ENCODE measurements around the gene SLC11A2. TPM values are rescaled to one million over a fixed set of nuclear protein-coding genes. Genes with fewer than 3 reads are reported as not detected.

The SLC11A2 gene
- total and polyA plus RNA-seq, 2 experiments from 2014 or later, result 19.4 to 48.9 TPM

DNA sequence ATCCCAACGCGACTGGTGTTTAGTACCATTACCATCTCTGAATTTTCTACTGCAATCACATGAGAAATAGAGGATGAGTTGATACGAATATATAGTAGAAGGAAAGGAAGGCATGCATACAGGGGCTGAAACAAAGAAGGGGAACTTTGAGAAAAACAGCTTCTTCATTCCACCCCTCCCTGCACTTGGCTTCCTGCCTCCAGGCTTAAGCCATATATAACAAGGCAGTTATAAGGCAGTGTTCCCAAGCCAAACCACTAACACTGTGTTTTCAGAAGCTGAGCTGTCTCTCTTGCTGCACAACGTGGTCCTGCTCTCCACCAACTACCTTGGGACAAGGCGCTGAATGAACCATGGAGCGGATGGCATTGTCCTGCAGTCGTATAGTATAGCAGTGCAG, 32.9 kb upstream of the SLC11A2 start:
- no peaks in the 10 kb centered on the region for H3K79me2 ChIP-seq (replicated peaks; ENCODE audit: insufficient read depth)
- DNase-seq (ENCODE audit: low spot score), result no peak
- H3K27ac Mint-ChIP-seq, result no peak overlapping the region
- peaks cover 6% of the 10 kb centered on the region; the same call in 1 of the 2 replicates for H4K20me1 ChIP-seq (replicated peaks; ENCODE audit: insufficient read depth)
- peaks cover 61% of the 10 kb centered on the region for H3K36me3 Mint-ChIP-seq (ENCODE audit: low read depth)
- 0 out of 2 replicates have a peak, but pooled peaks cover 6% of the 10 kb centered on the region for H3F3A ChIP-seq (replicated peaks; ENCODE audit: low read depth)
- H3K4me1 Mint-ChIP-seq, result no peaks in the 10 kb centered on the region
- no peaks in the 10 kb centered on the region for H3K9me2 ChIP-seq (ENCODE audit: insufficient read depth)
- H3K9me3 Mint-ChIP-seq, result no peaks in the 10 kb centered on the region
- peaks cover 8% of the 10 kb centered on the region for H3K27me3 Mint-ChIP-seq (ENCODE audit: insufficient read depth, low read depth, poor library complexity)
- H3K4me2 ChIP-seq, result no peak overlapping the region
- no peak overlapping the region for H3K4me3 ChIP-seq
- TF ChIP-seq EZH2 (IDR thresholded peaks at IDR 0.05; ENCODE audit: low read depth, unreplicated experiment) (no peak), POLR2AphosphoS5 (IDR thresholded peaks at IDR 0.05; ENCODE audit: low read depth) (no peak), JUNB (IDR thresholded peaks at IDR 0.05; ENCODE audit: unreplicated experiment) (no peak), ZNF114 (CRISPR knock-in tag; IDR thresholded peaks at IDR 0.05) (no peak)
- TF ChIP-seq, protein P1, sequence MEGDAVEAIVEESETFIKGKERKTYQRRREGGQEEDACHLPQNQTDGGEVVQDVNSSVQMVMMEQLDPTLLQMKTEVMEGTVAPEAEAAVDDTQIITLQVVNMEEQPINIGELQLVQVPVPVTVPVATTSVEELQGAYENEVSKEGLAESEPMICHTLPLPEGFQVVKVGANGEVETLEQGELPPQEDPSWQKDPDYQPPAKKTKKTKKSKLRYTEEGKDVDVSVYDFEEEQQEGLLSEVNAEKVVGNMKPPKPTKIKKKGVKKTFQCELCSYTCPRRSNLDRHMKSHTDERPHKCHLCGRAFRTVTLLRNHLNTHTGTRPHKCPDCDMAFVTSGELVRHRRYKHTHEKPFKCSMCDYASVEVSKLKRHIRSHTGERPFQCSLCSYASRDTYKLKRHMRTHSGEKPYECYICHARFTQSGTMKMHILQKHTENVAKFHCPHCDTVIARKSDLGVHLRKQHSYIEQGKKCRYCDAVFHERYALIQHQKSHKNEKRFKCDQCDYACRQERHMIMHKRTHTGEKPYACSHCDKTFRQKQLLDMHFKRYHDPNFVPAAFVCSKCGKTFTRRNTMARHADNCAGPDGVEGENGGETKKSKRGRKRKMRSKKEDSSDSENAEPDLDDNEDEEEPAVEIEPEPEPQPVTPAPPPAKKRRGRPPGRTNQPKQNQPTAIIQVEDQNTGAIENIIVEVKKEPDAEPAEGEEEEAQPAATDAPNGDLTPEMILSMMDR (conservative IDR thresholded peaks at IDR 0.05; ENCODE audit: low read depth in 2 of 2), result no peak
- TF ChIP-seq, protein P2, sequence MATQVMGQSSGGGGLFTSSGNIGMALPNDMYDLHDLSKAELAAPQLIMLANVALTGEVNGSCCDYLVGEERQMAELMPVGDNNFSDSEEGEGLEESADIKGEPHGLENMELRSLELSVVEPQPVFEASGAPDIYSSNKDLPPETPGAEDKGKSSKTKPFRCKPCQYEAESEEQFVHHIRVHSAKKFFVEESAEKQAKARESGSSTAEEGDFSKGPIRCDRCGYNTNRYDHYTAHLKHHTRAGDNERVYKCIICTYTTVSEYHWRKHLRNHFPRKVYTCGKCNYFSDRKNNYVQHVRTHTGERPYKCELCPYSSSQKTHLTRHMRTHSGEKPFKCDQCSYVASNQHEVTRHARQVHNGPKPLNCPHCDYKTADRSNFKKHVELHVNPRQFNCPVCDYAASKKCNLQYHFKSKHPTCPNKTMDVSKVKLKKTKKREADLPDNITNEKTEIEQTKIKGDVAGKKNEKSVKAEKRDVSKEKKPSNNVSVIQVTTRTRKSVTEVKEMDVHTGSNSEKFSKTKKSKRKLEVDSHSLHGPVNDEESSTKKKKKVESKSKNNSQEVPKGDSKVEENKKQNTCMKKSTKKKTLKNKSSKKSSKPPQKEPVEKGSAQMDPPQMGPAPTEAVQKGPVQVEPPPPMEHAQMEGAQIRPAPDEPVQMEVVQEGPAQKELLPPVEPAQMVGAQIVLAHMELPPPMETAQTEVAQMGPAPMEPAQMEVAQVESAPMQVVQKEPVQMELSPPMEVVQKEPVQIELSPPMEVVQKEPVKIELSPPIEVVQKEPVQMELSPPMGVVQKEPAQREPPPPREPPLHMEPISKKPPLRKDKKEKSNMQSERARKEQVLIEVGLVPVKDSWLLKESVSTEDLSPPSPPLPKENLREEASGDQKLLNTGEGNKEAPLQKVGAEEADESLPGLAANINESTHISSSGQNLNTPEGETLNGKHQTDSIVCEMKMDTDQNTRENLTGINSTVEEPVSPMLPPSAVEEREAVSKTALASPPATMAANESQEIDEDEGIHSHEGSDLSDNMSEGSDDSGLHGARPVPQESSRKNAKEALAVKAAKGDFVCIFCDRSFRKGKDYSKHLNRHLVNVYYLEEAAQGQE (IDR thresholded peaks at IDR 0.05; ENCODE audit: unreplicated experiment), result no peak
- no peaks in the 10 kb centered on the region for H3K4me1 ChIP-seq (ENCODE audit: insufficient read depth)
- H3K27me3 ChIP-seq (ENCODE audit: insufficient read depth), result no peaks in the 10 kb centered on the region
- no peak overlapping the region for H3K4me3 Mint-ChIP-seq
- H3K27ac ChIP-seq (ENCODE audit: low read depth), result no peak overlapping the region
- no peak overlapping the region for H2AFZ ChIP-seq
- ATAC-seq, result no peak
- H3K36me3 ChIP-seq (ENCODE audit: insufficient read depth), result peaks cover 44% of the 10 kb centered on the region

DNA sequence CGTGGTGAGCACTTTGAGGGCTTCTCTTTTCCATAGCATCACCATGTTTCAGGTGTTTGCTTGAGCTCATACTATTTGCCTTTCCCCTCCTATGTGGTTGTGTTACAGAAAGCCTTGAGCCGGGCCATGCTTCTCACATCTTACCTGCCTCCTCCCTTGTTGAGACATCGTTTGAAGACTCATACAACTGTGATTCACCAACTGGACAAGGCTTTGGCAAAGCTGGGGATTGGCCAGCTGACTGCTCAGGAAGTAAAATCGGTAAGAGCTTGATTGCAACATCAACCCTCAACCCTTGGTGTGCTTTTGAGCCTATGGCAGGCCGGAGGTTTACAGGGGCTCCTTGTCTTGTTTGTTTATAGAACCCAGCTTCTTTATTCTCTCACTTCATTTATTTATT, 30.1 kb upstream of the SLC11A2 start:
- no peaks in the 10 kb centered on the region for H3K4me1 Mint-ChIP-seq
- no peak for ATAC-seq
- peaks cover 8% of the 10 kb centered on the region for H3K27me3 Mint-ChIP-seq (ENCODE audit: insufficient read depth, low read depth, poor library complexity)
- H3K9me3 Mint-ChIP-seq, result no peaks in the 10 kb centered on the region
- H3K36me3 Mint-ChIP-seq (ENCODE audit: low read depth), result peaks cover 58% of the 10 kb centered on the region
- DNase-seq (ENCODE audit: low spot score), result no peak
- H2AFZ ChIP-seq, result no peak overlapping the region
- no peak overlapping the region for H3K4me3 ChIP-seq
- no peak for TF ChIP-seq ZNF114 (CRISPR knock-in tag; IDR thresholded peaks at IDR 0.05)
- TF ChIP-seq EZH2phosphoT487 (IDR thresholded peaks at IDR 0.05; ENCODE audit: unreplicated experiment), result no peak
- TF ChIP-seq, protein P3, sequence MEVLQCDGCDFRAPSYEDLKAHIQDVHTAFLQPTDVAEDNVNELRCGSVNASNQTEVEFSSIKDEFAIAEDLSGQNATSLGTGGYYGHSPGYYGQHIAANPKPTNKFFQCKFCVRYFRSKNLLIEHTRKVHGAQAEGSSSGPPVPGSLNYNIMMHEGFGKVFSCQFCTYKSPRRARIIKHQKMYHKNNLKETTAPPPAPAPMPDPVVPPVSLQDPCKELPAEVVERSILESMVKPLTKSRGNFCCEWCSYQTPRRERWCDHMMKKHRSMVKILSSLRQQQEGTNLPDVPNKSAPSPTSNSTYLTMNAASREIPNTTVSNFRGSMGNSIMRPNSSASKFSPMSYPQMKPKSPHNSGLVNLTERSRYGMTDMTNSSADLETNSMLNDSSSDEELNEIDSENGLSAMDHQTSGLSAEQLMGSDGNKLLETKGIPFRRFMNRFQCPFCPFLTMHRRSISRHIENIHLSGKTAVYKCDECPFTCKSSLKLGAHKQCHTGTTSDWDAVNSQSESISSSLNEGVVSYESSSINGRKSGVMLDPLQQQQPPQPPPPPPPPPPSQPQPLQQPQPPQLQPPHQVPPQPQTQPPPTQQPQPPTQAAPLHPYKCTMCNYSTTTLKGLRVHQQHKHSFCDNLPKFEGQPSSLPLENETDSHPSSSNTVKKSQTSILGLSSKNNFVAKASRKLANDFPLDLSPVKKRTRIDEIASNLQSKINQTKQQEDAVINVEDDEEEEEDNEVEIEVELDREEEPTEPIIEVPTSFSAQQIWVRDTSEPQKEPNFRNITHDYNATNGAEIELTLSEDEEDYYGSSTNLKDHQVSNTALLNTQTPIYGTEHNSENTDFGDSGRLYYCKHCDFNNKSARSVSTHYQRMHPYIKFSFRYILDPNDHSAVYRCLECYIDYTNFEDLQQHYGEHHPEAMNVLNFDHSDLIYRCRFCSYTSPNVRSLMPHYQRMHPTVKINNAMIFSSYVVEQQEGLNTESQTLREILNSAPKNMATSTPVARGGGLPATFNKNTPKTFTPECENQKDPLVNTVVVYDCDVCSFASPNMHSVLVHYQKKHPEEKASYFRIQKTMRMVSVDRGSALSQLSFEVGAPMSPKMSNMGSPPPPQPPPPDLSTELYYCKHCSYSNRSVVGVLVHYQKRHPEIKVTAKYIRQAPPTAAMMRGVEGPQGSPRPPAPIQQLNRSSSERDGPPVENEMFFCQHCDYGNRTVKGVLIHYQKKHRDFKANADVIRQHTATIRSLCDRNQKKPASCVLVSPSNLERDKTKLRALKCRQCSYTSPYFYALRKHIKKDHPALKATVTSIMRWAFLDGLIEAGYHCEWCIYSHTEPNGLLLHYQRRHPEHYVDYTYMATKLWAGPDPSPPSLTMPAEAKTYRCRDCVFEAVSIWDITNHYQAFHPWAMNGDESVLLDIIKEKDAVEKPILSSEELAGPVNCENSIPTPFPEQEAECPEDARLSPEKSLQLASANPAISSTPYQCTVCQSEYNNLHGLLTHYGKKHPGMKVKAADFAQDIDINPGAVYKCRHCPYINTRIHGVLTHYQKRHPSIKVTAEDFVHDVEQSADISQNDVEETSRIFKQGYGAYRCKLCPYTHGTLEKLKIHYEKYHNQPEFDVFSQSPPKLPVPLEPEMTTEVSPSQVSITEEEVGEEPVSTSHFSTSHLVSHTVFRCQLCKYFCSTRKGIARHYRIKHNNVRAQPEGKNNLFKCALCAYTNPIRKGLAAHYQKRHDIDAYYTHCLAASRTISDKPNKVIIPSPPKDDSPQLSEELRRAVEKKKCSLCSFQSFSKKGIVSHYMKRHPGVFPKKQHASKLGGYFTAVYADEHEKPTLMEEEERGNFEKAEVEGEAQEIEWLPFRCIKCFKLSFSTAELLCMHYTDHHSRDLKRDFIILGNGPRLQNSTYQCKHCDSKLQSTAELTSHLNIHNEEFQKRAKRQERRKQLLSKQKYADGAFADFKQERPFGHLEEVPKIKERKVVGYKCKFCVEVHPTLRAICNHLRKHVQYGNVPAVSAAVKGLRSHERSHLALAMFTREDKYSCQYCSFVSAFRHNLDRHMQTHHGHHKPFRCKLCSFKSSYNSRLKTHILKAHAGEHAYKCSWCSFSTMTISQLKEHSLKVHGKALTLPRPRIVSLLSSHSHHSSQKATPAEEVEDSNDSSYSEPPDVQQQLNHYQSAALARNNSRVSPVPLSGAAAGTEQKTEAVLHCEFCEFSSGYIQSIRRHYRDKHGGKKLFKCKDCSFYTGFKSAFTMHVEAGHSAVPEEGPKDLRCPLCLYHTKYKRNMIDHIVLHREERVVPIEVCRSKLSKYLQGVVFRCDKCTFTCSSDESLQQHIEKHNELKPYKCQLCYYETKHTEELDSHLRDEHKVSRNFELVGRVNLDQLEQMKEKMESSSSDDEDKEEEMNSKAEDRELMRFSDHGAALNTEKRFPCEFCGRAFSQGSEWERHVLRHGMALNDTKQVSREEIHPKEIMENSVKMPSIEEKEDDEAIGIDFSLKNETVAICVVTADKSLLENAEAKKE (CRISPR knock-in tag; IDR thresholded peaks at IDR 0.05), result no peak
- H3K4me2 ChIP-seq, result no peak overlapping the region
- peaks cover 40% of the 10 kb centered on the region for H3K36me3 ChIP-seq (ENCODE audit: insufficient read depth)
- H3K27ac Mint-ChIP-seq, result no peak overlapping the region
- no peak overlapping the region for H3K27ac ChIP-seq (ENCODE audit: low read depth)
- no peaks in the 10 kb centered on the region for H3K79me2 ChIP-seq (replicated peaks; ENCODE audit: insufficient read depth)
- H4K20me1 ChIP-seq (replicated peaks; ENCODE audit: insufficient read depth), result no peaks in the 10 kb centered on the region
- H3K27me3 ChIP-seq (ENCODE audit: insufficient read depth), result no peaks in the 10 kb centered on the region
- H3F3A ChIP-seq (replicated peaks; ENCODE audit: low read depth), result no peaks in the 10 kb centered on the region
- no peaks in the 10 kb centered on the region for H3K9me2 ChIP-seq (ENCODE audit: insufficient read depth)
- H3K4me3 Mint-ChIP-seq, result no peak overlapping the region
- no peaks in the 10 kb centered on the region for H3K4me1 ChIP-seq (ENCODE audit: insufficient read depth)

Measured in GM23338 (cell line).